HL-60 (cell line): ENCODE results near the gene GTF2A1.

ENCODE experiments used
- GABPA ChIP-seq: IDR thresholded peaks from 2 replicates; pipeline ENCODE4 v1.6.1; 2012; ENCODE audit warnings: low read depth
- POLR2AphosphoS5 ChIP-seq: IDR thresholded peaks from 2 replicates; pipeline ENCODE4 v1.6.1; 2012; ENCODE audit warnings: low read depth
- SPI1 ChIP-seq: IDR thresholded peaks from 2 replicates; pipeline ENCODE4 v1.6.1; 2012; ENCODE audit warnings: low read depth, mild to moderate bottlenecking, borderline replicate concordance
- TF ChIP-seq, protein P1 (sequence below): IDR thresholded peaks from one replicate; pipeline ENCODE4 v1.5.1; 2011; ENCODE audit warnings: low read length, control low read depth, inconsistent platforms; ENCODE audit not compliant: insufficient read depth
- TF ChIP-seq, protein P2 (sequence below): IDR thresholded peaks from 2 replicates; pipeline ENCODE4 v1.6.1; 2012; ENCODE audit warnings: low read depth; ENCODE audit not compliant: insufficient replicate concordance

DNA sequence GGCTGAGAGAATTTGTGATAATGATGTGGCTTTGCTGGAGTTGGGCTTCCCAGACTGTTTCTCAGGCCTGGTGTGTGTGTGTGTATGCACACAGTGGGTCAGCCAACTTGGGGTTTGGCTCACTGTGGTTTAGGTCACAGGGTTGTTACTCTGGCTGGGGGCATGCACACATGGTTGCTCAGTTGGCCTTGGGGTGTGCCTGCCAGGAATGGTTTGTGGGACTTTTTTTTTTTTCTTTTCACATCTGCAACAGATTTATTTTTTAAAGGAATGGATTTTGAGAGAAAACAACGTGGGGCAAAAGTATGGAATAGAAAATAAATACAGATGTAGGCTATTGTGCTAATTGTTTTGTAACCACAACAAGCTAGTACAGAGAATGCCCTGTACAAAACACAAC, 25.0 kb upstream of the GTF2A1 start:
- TF ChIP-seq, protein P1, sequence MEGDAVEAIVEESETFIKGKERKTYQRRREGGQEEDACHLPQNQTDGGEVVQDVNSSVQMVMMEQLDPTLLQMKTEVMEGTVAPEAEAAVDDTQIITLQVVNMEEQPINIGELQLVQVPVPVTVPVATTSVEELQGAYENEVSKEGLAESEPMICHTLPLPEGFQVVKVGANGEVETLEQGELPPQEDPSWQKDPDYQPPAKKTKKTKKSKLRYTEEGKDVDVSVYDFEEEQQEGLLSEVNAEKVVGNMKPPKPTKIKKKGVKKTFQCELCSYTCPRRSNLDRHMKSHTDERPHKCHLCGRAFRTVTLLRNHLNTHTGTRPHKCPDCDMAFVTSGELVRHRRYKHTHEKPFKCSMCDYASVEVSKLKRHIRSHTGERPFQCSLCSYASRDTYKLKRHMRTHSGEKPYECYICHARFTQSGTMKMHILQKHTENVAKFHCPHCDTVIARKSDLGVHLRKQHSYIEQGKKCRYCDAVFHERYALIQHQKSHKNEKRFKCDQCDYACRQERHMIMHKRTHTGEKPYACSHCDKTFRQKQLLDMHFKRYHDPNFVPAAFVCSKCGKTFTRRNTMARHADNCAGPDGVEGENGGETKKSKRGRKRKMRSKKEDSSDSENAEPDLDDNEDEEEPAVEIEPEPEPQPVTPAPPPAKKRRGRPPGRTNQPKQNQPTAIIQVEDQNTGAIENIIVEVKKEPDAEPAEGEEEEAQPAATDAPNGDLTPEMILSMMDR = no peak
- TF ChIP-seq POLR2AphosphoS5 = no peak
- TF ChIP-seq GABPA = no peak
- TF ChIP-seq, protein P2, sequence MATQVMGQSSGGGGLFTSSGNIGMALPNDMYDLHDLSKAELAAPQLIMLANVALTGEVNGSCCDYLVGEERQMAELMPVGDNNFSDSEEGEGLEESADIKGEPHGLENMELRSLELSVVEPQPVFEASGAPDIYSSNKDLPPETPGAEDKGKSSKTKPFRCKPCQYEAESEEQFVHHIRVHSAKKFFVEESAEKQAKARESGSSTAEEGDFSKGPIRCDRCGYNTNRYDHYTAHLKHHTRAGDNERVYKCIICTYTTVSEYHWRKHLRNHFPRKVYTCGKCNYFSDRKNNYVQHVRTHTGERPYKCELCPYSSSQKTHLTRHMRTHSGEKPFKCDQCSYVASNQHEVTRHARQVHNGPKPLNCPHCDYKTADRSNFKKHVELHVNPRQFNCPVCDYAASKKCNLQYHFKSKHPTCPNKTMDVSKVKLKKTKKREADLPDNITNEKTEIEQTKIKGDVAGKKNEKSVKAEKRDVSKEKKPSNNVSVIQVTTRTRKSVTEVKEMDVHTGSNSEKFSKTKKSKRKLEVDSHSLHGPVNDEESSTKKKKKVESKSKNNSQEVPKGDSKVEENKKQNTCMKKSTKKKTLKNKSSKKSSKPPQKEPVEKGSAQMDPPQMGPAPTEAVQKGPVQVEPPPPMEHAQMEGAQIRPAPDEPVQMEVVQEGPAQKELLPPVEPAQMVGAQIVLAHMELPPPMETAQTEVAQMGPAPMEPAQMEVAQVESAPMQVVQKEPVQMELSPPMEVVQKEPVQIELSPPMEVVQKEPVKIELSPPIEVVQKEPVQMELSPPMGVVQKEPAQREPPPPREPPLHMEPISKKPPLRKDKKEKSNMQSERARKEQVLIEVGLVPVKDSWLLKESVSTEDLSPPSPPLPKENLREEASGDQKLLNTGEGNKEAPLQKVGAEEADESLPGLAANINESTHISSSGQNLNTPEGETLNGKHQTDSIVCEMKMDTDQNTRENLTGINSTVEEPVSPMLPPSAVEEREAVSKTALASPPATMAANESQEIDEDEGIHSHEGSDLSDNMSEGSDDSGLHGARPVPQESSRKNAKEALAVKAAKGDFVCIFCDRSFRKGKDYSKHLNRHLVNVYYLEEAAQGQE = no peak
- TF ChIP-seq SPI1 = no peak
